PC-9 (cell line): Measurements from ENCODE around the gene CARD11. TPM values are rescaled to one million over a fixed set of nuclear protein-coding genes. Genes with fewer than 3 reads are reported as not detected.

Experiments
- BruUV-seq: library from RNA; stranded (reverse); fragments of 400-500 nt; replicated peaks from 2 replicates; lab custom pipeline; 2021; lab: Mats Ljungman, UMichigan
- CTCF ChIA-PET: fragments of 300-600 bp; sonication (Branson Sonifier 250); formaldehyde crosslinking; loops from one replicate; lab custom pipeline; 2022; ENCODE audit warnings: antibody characterized with exemption; lab: Charles Lee
- POLR2A ChIA-PET: fragments of 300-600 bp; sonication (Branson Sonifier 250); formaldehyde crosslinking; loops from one replicate; lab custom pipeline; 2022; ENCODE audit warnings: antibody characterized with exemption; ENCODE audit not compliant: unreplicated experiment; lab: Charles Lee
- DNase-seq, 2 experiments: peaks; one replicate each; pipeline versions ENCODE4 v3.0.0 to v3.0.0-alpha.2; 2015 to 2022; ENCODE audit warnings: mixed read lengths in 1 of 2
- H2AFZ ChIP-seq: fragments of 200-600 bp; sonication (generic); 2 replicates; pipeline ENCODE4 v1.8.1; 2017; ENCODE audit warnings: antibody characterized with exemption
- H3F3A ChIP-seq: fragments of 200-600 bp; sonication (generic); 2 replicates; pipeline ENCODE4 v1.8.1; 2017; ENCODE audit warnings: antibody characterized with exemption, mild to moderate bottlenecking, low read depth; ENCODE audit not compliant: insufficient read depth
- H3K27ac ChIP-seq: fragments of 200-600 bp; sonication (generic); 2 replicates; pipeline ENCODE4 v1.6.1; 2016; ENCODE audit warnings: mixed run types
- H3K27me3 ChIP-seq: fragments of 200-600 bp; sonication (generic); 2 replicates; pipeline ENCODE4 v1.6.1; 2016; ENCODE audit warnings: low read depth, mixed run types; ENCODE audit not compliant: insufficient read depth
- H3K36me3 ChIP-seq: fragments of 200-600 bp; sonication (generic); 2 replicates; pipeline ENCODE4 v1.6.1; 2016; ENCODE audit warnings: low read depth, mixed run types
- H3K4me1 ChIP-seq: fragments of 200-600 bp; sonication (generic); replicated peaks from 2 replicates; pipeline ENCODE4 v1.6.1; 2016; ENCODE audit warnings: mixed run types; ENCODE audit not compliant: insufficient read depth
- H3K4me2 ChIP-seq: fragments of 200-600 bp; sonication (generic); 2 replicates; pipeline ENCODE4 v1.6.1; 2017; ENCODE audit warnings: mixed run types
- H3K4me3 ChIP-seq: fragments of 200-600 bp; sonication (generic); 2 replicates; pipeline ENCODE4 v1.6.1; 2016; ENCODE audit warnings: mixed run types
- H3K79me2 ChIP-seq: fragments of 200-600 bp; sonication (generic); 2 replicates; pipeline ENCODE4 v1.6.1; 2017; ENCODE audit warnings: low read depth, mixed run types
- H3K9me2 ChIP-seq: fragments of 200-600 bp; sonication (generic); 2 replicates; pipeline ENCODE4 v1.8.1; 2017; ENCODE audit warnings: mild to moderate bottlenecking; ENCODE audit not compliant: insufficient read depth
- H3K9me3 ChIP-seq: fragments of 200-600 bp; sonication (generic); 2 replicates; pipeline ENCODE4 v1.8.1; 2016; ENCODE audit warnings: low read depth; ENCODE audit not compliant: insufficient read depth
- H4K20me1 ChIP-seq: fragments of 200-600 bp; sonication (generic); 2 replicates; pipeline ENCODE4 v1.8.1; 2017; ENCODE audit not compliant: insufficient read depth
- EZH2 ChIP-seq: fragments of 200-600 bp; sonication (generic); IDR thresholded peaks from 2 replicates; pipeline ENCODE4 v1.8.0; 2017; ENCODE audit warnings: antibody characterized with exemption, low read depth
- intact Hi-C: fragments of 100-400 bp; cut with micrococcal nuclease; formaldehyde crosslinking; loops from one replicate; pipeline ENCODE4 v1.10.0; 2022; ENCODE audit not compliant: unreplicated experiment
- total RNA-seq: library from RNA; stranded (reverse); gene quantifications from 2 replicates; pipeline ENCODE4 v1.2.3, GENCODE V29; 2021
- TF ChIP-seq, protein P1 (sequence below): fragments of 200-600 bp; sonication (generic); conservative IDR thresholded peaks from 2 replicates; pipeline ENCODE4 v1.6.1; 2017; ENCODE audit warnings: mixed run types, antibody characterized with exemption, mild to moderate bottlenecking, moderate library complexity

CARD11 gene
- total RNA-seq, 1 experiment from 2014 or later, result 62.6 TPM

DNA sequence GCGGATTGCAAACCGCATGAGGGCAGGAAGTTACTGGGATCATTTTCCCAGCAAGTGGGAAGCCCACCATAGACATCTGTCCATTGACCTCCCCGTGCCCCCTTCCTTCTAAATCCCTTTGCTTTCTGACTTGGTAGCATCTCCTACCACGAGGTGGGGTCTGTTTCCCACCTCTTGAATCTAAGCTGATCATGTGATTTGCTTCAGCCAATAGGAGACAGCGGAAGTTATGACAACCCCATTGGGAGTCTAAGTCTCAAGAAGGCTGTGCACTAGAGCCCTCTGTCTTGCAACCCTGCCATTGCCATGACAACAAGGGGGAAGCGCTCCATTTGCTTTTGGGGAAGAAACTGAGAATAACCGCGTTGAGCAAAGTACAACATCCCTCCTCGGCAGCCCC lies 39.2 kb upstream of the CARD11 start:
- H3K4me1 ChIP-seq, result no peaks in the 10 kb centered on the region
- no peaks in the 10 kb centered on the region for H4K20me1 ChIP-seq
- ChIA-PET POLR2A (no interaction called here), CTCF (no interaction called here)
- no peaks in the 10 kb centered on the region for H3F3A ChIP-seq
- TF ChIP-seq, protein P1, sequence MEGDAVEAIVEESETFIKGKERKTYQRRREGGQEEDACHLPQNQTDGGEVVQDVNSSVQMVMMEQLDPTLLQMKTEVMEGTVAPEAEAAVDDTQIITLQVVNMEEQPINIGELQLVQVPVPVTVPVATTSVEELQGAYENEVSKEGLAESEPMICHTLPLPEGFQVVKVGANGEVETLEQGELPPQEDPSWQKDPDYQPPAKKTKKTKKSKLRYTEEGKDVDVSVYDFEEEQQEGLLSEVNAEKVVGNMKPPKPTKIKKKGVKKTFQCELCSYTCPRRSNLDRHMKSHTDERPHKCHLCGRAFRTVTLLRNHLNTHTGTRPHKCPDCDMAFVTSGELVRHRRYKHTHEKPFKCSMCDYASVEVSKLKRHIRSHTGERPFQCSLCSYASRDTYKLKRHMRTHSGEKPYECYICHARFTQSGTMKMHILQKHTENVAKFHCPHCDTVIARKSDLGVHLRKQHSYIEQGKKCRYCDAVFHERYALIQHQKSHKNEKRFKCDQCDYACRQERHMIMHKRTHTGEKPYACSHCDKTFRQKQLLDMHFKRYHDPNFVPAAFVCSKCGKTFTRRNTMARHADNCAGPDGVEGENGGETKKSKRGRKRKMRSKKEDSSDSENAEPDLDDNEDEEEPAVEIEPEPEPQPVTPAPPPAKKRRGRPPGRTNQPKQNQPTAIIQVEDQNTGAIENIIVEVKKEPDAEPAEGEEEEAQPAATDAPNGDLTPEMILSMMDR, result no peak
- no peak for TF ChIP-seq EZH2
- intact Hi-C loops, result loop anchor here (10.0 kb wide), 1 partner anchor 222 kb away; the partner anchor contains the start of gene SDK1
- no peaks in the 10 kb centered on the region for H3K9me3 ChIP-seq
- H3K27ac ChIP-seq, result no peak overlapping the region
- no peak overlapping the region for H3K4me2 ChIP-seq
- H2AFZ ChIP-seq, result no peak overlapping the region
- no peaks in the 10 kb centered on the region for H3K27me3 ChIP-seq
- no peaks in the 10 kb centered on the region for H3K79me2 ChIP-seq
- DNase-seq, result no peak
- H3K4me3 ChIP-seq, result no peak overlapping the region
- no TSS peak for BruUV-seq
- H3K9me2 ChIP-seq, result no peaks in the 10 kb centered on the region
- no peaks in the 10 kb centered on the region for H3K36me3 ChIP-seq

DNA sequence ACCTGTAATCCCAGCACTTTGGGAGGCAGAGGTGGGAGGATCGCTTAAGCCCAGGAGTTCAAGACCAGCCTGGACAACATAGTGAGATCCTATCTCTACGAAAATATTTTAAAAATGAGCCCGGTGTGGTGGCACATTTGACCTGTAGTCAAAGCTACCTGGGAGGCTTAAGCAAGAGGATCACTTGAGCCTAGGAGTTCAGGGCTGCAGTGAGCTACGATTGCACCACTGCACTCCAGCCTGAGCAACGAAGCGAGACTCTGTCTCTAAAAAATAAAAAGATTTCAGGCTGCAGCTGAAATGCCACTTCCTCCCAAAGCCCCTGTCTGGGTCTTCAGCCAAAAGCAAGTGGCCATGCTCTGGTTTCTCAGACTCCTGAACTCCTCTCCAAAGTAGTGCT lies 38.7 kb upstream of the CARD11 start:
- Histone ChIP-seq H3F3A (no peaks in the 10 kb centered on the region), H3K79me2 (no peaks in the 10 kb centered on the region), H2AFZ (no peak overlapping the region), H3K4me3 (no peak overlapping the region), H3K9me3 (no peaks in the 10 kb centered on the region), H3K4me1 (no peaks in the 10 kb centered on the region), H3K36me3 (no peaks in the 10 kb centered on the region), H3K27me3 (no peaks in the 10 kb centered on the region), H3K27ac (no peak overlapping the region), H4K20me1 (no peaks in the 10 kb centered on the region), H3K9me2 (no peaks in the 10 kb centered on the region), H3K4me2 (no peak overlapping the region)
- POLR2A ChIA-PET, result no interaction called here
- no peak for TF ChIP-seq EZH2
- TF ChIP-seq, protein P1, result no peak
- no TSS peak for BruUV-seq
- intact Hi-C loops, result loop anchor here (10.0 kb wide), 1 partner anchor 222 kb away; the partner anchor contains the start of gene SDK1
- CTCF ChIA-PET, result no interaction called here
- DNase-seq, result no peak

DNA sequence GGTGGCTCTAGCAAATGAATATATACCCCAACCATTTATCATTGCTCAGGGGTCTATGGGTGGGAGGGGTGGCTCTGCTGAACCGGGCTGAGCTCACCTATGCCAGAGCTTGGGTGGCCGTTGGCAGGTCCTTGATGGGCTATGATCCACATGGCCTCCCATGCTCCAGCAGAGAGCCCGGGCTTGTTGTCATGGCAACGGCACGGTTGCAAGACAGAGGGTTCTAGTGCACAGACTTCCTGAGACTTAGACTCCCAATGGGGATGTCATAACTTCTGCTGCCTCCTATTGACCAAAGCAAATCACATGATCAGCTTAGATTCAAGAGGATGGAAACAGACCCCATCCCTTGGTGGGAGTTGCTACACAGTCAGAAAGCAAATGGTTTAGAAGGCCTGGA lies 36.4 kb upstream of the CARD11 start:
- DNase-seq, result no peak
- Histone ChIP-seq H3K36me3 (no peaks in the 10 kb centered on the region), H2AFZ (no peak overlapping the region), H3K4me2 (no peak overlapping the region), H3F3A (no peaks in the 10 kb centered on the region), H3K9me3 (no peaks in the 10 kb centered on the region), H3K4me3 (no peak overlapping the region), H3K79me2 (no peaks in the 10 kb centered on the region), H3K9me2 (no peaks in the 10 kb centered on the region), H3K27ac (no peak overlapping the region), H3K4me1 (no peaks in the 10 kb centered on the region), H3K27me3 (no peaks in the 10 kb centered on the region), H4K20me1 (no peaks in the 10 kb centered on the region)
- BruUV-seq, result no TSS peak
- ChIA-PET POLR2A (no interaction called here), CTCF (no interaction called here)
- TF ChIP-seq, protein P1, result no peak
- TF ChIP-seq EZH2, result no peak
- intact Hi-C loops, result loop anchor here (10.0 kb wide), 1 partner anchor 225 kb away; the partner anchor contains the start of gene SDK1
